ENCODE results near the gene STX19.
"Not testable (repeated sequence)": the region's sequence is repeated elsewhere in the genome, so short reads cannot be mapped to it uniquely, and the experiment has no call there.

Gene STX19

DNA sequence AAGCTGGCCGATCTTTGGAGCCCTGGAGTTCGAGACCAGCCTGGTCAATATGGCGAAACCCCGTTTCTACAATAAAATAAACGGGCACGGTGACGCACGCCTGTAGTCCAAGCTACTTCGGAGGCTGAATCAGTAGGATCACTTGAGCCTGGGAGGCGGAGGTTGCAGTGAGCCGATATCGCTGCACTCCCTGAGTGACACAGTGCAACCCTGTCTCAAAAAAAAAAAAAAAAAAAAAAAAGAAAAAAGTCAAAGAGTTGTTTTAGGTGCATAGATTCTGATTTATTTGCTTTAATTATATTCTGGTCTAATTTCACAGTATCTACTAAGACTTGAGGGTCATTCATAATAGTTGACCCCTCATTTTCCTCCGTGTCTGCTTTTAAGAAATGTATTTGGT is 46.7 kb downstream of the STX19 start:
- no peaks in the 10 kb centered on the region for H3K36me3 ChIP-seq (ENCODE audit: control insufficient read depth, insufficient read depth, low read length)
- no peak overlapping the region for H3K4me3 ChIP-seq (ENCODE audit: insufficient read depth, low read depth, low read length, poor library complexity, severe bottlenecking)
- H3K27ac ChIP-seq (ENCODE audit: insufficient read depth, low read length, poor library complexity, severe bottlenecking) = no peak overlapping the region
- H3K27me3 ChIP-seq (replicated peaks; ENCODE audit: control insufficient read depth, insufficient read depth, low read length, poor library complexity, severe bottlenecking) = no peaks in the 10 kb centered on the region
- no peaks in the 10 kb centered on the region for H3K4me1 ChIP-seq (ENCODE audit: control insufficient read depth, insufficient read depth, low read length, poor library complexity, severe bottlenecking)
- DNase-seq = no peak
- H3K9me3 ChIP-seq (ENCODE audit: control insufficient read depth, low read length) = no peaks in the 10 kb centered on the region

DNA sequence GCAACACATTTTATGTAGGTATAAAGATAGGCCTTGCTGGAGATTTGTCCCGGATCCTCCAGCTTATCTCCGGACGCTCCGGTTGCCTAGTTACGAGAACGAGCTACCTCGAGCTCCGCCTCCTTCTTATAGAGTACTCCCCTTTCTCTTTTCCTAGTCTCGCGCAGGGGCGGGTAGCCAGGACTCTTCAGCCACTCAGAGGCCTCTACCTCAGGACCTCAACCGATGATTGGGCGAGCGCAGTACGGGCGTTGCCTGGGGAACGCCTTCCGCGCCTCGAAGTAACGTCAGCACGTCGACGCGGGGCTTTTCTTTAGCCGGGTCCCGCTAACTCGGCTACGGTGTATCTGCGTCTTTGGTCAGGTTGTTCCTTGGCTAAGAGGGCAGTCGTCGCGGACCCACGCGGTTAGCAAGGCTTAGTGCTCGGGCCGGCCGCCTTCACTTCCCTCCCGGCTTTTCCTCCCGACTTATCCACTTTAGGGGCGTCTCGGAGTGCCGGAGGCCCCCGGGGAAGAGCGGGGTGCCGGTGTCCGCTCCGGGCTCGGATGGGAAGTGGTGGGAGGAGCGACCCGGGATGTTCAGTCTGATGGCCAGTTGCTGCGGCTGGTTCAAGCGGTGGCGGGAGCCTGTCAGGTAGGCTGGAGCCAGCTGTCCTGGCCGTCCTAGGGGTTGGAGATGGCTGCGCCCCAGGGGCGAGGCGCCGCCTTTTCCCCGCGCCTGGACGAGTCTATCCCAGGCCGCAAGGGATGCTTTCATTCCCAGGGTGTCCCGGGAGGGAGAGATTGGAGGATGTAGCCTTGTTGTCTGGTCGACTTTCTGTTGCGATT is 48.3 kb downstream of the STX19 start, which contains the start of gene ARL13B:
Gene ARL13B, plus strand, starts transcription at position 306 of the 827 bp plus-strand sequence. Its CDS starts 269 bp downstream, at position 575.
- no peaks in the 10 kb centered on the region for H3K9me3 ChIP-seq (ENCODE audit: control insufficient read depth, low read length)
- H3K27me3 ChIP-seq (replicated peaks; ENCODE audit: control insufficient read depth, insufficient read depth, low read length, poor library complexity, severe bottlenecking) = no peaks in the 10 kb centered on the region
- H3K4me1 ChIP-seq (ENCODE audit: control insufficient read depth, insufficient read depth, low read length, poor library complexity, severe bottlenecking) = no peaks in the 10 kb centered on the region
- peak; percentile 88 to 94 (median 91) for DNase-seq
- no peaks in the 10 kb centered on the region for H3K36me3 ChIP-seq (ENCODE audit: control insufficient read depth, insufficient read depth, low read length)
- peak within 1 kb of the TSS; percentile 93 for H3K27ac ChIP-seq (ENCODE audit: insufficient read depth, low read length, poor library complexity, severe bottlenecking)
- peak within 1 kb of the TSS; percentile 98 for H3K4me3 ChIP-seq (ENCODE audit: insufficient read depth, low read depth, low read length, poor library complexity, severe bottlenecking)

DNA sequence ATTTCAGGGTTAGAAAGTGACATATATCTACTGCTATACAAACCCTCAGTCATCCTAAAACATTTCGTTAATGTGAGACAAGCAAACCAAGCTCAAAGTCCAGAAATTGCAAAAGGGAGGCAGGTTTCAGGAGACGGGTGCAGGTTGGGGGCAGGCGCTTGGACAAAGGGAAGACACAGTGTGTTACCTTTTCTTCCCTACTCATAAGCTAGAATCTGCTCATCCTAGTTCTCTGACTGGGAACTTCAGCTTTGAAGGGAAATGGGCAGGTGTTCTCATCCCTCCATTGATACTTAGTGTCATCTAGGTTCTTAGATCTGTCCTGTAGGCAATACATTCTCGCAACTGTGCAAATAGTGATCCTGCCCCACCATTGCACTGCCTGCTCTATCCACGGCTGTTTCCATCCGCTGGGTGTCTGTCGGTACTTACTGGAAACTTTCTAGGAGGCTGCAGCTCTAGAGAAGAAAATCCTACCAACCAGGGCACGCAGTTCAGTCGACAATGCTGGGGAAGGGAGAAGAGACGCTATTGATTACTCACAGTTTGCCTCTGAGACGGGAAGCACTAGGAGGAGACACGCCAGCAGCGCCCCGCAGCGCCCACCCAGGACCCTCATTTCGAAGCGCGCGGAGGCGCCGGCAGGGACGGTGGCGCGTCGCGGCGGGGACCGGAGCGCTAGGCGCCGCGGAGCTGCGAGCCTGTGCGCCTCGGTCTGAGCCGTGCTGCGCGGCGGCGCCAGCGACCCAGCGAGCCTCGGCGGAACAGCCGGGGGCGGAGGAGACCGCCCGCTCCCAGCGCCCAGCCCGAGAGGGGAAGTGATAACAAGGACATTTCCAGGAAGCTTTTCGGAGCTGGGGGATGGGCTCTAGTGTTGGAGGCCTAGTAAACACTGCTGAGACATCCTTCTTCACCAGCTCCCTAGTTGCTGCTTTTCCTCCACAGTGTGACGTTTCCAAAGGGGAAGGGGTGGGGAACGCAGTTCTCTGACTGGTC is 55.0 kb downstream of the STX19 start, which contains the start of gene PROS1:
Gene PROS1, minus strand, starts transcription at position 766 of the 996 bp plus-strand sequence. Its CDS starts 147 bp downstream, at position 619.
- Histone ChIP-seq H3K4me3 (ENCODE audit: insufficient read depth, low read depth, low read length, poor library complexity, severe bottlenecking) (peak within 1 kb of the TSS; percentile 51), H3K4me1 (ENCODE audit: control insufficient read depth, insufficient read depth, low read length, poor library complexity, severe bottlenecking) (no peaks in the 10 kb centered on the region), H3K27ac (ENCODE audit: insufficient read depth, low read length, poor library complexity, severe bottlenecking) (no peak within 1 kb of the TSS), H3K27me3 (replicated peaks; ENCODE audit: control insufficient read depth, insufficient read depth, low read length, poor library complexity, severe bottlenecking) (no peaks in the 10 kb centered on the region), H3K36me3 (ENCODE audit: control insufficient read depth, insufficient read depth, low read length) (no peaks in the 10 kb centered on the region), H3K9me3 (ENCODE audit: control insufficient read depth, low read length) (no peaks in the 10 kb centered on the region)
- DNase-seq = peak in 1 of 3 donors; percentile 14

DNA sequence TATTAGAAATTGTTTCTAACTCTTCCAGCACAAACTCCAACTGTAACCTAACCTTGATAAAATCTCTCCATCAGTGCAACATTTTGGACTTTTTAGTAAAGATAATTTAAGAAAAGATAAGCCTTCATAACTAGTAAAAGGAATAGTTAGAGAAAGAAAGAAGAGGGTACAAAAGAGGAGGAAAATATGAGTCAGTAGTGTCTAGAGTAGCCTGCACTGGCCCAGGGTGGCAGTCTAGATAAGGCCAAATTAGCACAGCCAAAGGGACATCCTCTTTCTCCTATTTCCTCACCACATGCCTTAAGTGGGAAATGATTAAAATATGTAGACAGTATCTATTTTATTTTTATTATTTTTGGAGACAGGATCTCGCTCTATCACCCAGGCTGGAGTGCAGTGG is 58.4 kb downstream of the STX19 start:
- no peaks in the 10 kb centered on the region for H3K36me3 ChIP-seq (ENCODE audit: control insufficient read depth, insufficient read depth, low read length)
- H3K27ac ChIP-seq (ENCODE audit: insufficient read depth, low read length, poor library complexity, severe bottlenecking) = no peak overlapping the region
- DNase-seq = no peak
- H3K9me3 ChIP-seq (ENCODE audit: control insufficient read depth, low read length) = no peaks in the 10 kb centered on the region
- no peaks in the 10 kb centered on the region for H3K4me1 ChIP-seq (ENCODE audit: control insufficient read depth, insufficient read depth, low read length, poor library complexity, severe bottlenecking)
- H3K4me3 ChIP-seq (ENCODE audit: insufficient read depth, low read depth, low read length, poor library complexity, severe bottlenecking) = no peak overlapping the region
- H3K27me3 ChIP-seq (replicated peaks; ENCODE audit: control insufficient read depth, insufficient read depth, low read length, poor library complexity, severe bottlenecking) = no peaks in the 10 kb centered on the region

DNA sequence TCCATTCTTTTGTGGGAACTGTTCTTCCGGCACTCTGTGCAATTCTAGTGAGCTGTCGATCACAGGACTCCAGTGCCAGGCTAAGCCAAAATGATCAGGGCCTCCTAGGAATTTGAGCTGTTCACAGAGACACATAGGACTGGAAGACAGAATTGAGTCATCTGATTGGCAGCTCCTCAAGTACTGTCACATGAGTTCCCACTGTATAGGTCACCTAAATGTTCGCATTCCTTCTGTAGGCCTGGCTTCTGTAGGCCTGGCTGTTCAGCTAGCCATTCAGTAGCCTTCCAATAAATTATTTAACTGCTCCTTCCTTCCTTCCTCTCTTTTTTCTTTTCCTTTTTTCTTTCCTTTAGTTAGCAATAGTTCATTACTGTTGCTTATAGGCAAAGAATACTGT is 59.0 kb downstream of the STX19 start:
- no peak for DNase-seq
- H3K27ac ChIP-seq (ENCODE audit: insufficient read depth, low read length, poor library complexity, severe bottlenecking) = no peak overlapping the region

DNA sequence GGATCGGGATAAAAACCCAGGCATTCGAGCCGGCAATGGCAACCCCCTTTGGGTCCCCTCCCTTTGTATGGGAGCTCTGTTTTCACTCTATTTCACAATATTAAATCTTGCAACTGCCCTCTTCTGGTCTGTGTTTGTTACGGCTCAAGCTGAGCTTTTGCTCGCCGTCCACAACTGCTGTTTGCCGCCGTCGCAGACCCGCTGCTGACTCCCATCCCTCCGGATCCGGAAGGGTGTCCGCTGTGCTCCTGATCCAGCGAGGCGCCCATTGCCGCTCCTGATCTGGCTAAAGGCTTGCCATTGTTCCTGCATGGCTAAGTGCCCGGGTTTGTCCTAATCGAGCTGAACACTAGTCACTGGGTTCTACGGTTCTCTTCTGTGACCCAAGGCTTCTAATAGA is 63.3 kb downstream of the STX19 start:
- DNase-seq; H3K4me3 ChIP-seq (ENCODE audit: insufficient read depth, low read depth, low read length, poor library complexity, severe bottlenecking); H3K27me3 ChIP-seq (replicated peaks; ENCODE audit: control insufficient read depth, insufficient read depth, low read length, poor library complexity, severe bottlenecking); H3K27ac ChIP-seq (ENCODE audit: insufficient read depth, low read length, poor library complexity, severe bottlenecking); H3K4me1 ChIP-seq (ENCODE audit: control insufficient read depth, insufficient read depth, low read length, poor library complexity, severe bottlenecking); H3K9me3 ChIP-seq (ENCODE audit: control insufficient read depth, low read length); H3K36me3 ChIP-seq (ENCODE audit: control insufficient read depth, insufficient read depth, low read length): not testable (repeated sequence)

More for the DNA sequence above, 59.0 kb downstream of the STX19 start:
- no peaks in the 10 kb centered on the region for H3K9me3 ChIP-seq (ENCODE audit: control insufficient read depth, low read length)
- no peaks in the 10 kb centered on the region for H3K4me1 ChIP-seq (ENCODE audit: control insufficient read depth, insufficient read depth, low read length, poor library complexity, severe bottlenecking)
- no peaks in the 10 kb centered on the region for H3K27me3 ChIP-seq (replicated peaks; ENCODE audit: control insufficient read depth, insufficient read depth, low read length, poor library complexity, severe bottlenecking)
- H3K4me3 ChIP-seq (ENCODE audit: insufficient read depth, low read depth, low read length, poor library complexity, severe bottlenecking) = no peak overlapping the region
- H3K36me3 ChIP-seq (ENCODE audit: control insufficient read depth, insufficient read depth, low read length) = no peaks in the 10 kb centered on the region
